Measurements from ENCODE around the gene CCL21. TPM values are rescaled to one million over a fixed set of nuclear protein-coding genes. Genes with fewer than 3 reads are reported as not detected.

Gene CCL21
- polyA plus RNA-seq, 1 donor from 2014 or later, result not detected

GRCh38 chr9:34688329-34689115, 21.4 kb downstream of the CCL21 start:
- Histone ChIP-seq H3K27ac (ENCODE audit: low read length) (no peak overlapping the region), H3F3A (ENCODE audit: insufficient read depth, low read length, poor library complexity, severe bottlenecking) (no peaks in the 10 kb centered on the region), H3K36me3 (ENCODE audit: insufficient read depth, low read length) (no peaks in the 10 kb centered on the region), H2AFZ (ENCODE audit: low read depth, low read length) (no peak overlapping the region), H3K4me3 (ENCODE audit: low read length) (no peak overlapping the region), H3K9ac (ENCODE audit: low read length) (no peak overlapping the region), H3K4me2 (ENCODE audit: low read length) (no peak overlapping the region), H3K27me3 (ENCODE audit: insufficient read depth, low read depth, low read length) (no peaks in the 10 kb centered on the region), H4K20me1 (ENCODE audit: insufficient read depth) (no peaks in the 10 kb centered on the region), H3K9me3 (ENCODE audit: low read length) (no peaks in the 10 kb centered on the region), H3K9me2 (ENCODE audit: insufficient read depth, low read length) (no peaks in the 10 kb centered on the region), H3K79me2 (replicated peaks; ENCODE audit: insufficient read depth, low read length) (no peaks in the 10 kb centered on the region)
- TF ChIP-seq MXI1 (conservative IDR thresholded peaks at IDR 0.05; ENCODE audit: poor library complexity, severe bottlenecking) (no peak), POLR2AphosphoS5 (IDR thresholded peaks at IDR 0.05) (no peak), TAF1 (IDR thresholded peaks at IDR 0.05; ENCODE audit: low read depth) (no peak), REST (IDR thresholded peaks at IDR 0.05; ENCODE audit: borderline replicate concordance) (no peak), EZH2 (IDR thresholded peaks at IDR 0.05; ENCODE audit: borderline replicate concordance, insufficient read depth, low read length, poor library complexity, severe bottlenecking) (no peak), EP300 (conservative IDR thresholded peaks at IDR 0.05; ENCODE audit: poor library complexity, severe bottlenecking) (no peak), RAD21 (conservative IDR thresholded peaks at IDR 0.05) (no peak)

- Histone ChIP-seq H3K4me2 (ENCODE audit: low read length) (no peak overlapping the region), H3K9me3 (ENCODE audit: low read length) (no peaks in the 10 kb centered on the region), H2AFZ (ENCODE audit: low read depth, low read length) (no peak overlapping the region), H3K79me2 (replicated peaks; ENCODE audit: insufficient read depth, low read length) (no peaks in the 10 kb centered on the region), H3K9me2 (ENCODE audit: insufficient read depth, low read length) (no peaks in the 10 kb centered on the region), H3K27ac (ENCODE audit: low read length) (no peak overlapping the region), H3K4me3 (ENCODE audit: low read length) (no peak overlapping the region), H3K9ac (ENCODE audit: low read length) (no peak overlapping the region), H3K27me3 (ENCODE audit: insufficient read depth, low read depth, low read length) (no peaks in the 10 kb centered on the region), H3F3A (ENCODE audit: insufficient read depth, low read length, poor library complexity, severe bottlenecking) (no peaks in the 10 kb centered on the region), H4K20me1 (ENCODE audit: insufficient read depth) (no peaks in the 10 kb centered on the region), H3K36me3 (ENCODE audit: insufficient read depth, low read length) (no peaks in the 10 kb centered on the region)
- TF ChIP-seq CTCF (IDR thresholded peaks at IDR 0.05; ENCODE audit: poor library complexity, severe bottlenecking) (no peak), RAD21 (conservative IDR thresholded peaks at IDR 0.05) (no peak), POLR2AphosphoS5 (IDR thresholded peaks at IDR 0.05) (no peak), EZH2 (IDR thresholded peaks at IDR 0.05; ENCODE audit: borderline replicate concordance, insufficient read depth, low read length, poor library complexity, severe bottlenecking) (no peak), SMC3 (conservative IDR thresholded peaks at IDR 0.05; ENCODE audit: poor library complexity) (no peak), REST (IDR thresholded peaks at IDR 0.05; ENCODE audit: borderline replicate concordance) (no peak), TAF1 (IDR thresholded peaks at IDR 0.05; ENCODE audit: low read depth) (no peak), MXI1 (conservative IDR thresholded peaks at IDR 0.05; ENCODE audit: poor library complexity, severe bottlenecking) (no peak), EP300 (conservative IDR thresholded peaks at IDR 0.05; ENCODE audit: poor library complexity, severe bottlenecking) (no peak)
These were observed 22.5 kb downstream of the CCL21 start for GRCh38 chr9:34687276-34688030.

Measured in neural cell (in vitro differentiated cells).